ENCODE results near the gene YY2. TPM values are rescaled to one million over a fixed set of nuclear protein-coding genes. Genes with fewer than 3 reads are reported as not detected.

The YY2 gene
- total and polyA plus RNA-seq, 2 of the 8 experiments (the other 6 are each of a cell fraction or from before 2014, with no cell fraction given), result 0.60 to 1.5 TPM

GRCh38 chrX:21806691-21807090, 49.1 kb upstream of the YY2 start (continued):
- TF ChIP-seq CHD2 (IDR thresholded peaks at IDR 0.05; ENCODE audit: low read length) (no peak), SIN3A (conservative IDR thresholded peaks at IDR 0.05 in 1 of 2, IDR thresholded peaks at IDR 0.05 in 1 of 2; ENCODE audit: low read depth in 1 of 2, low read length in 2 of 2) (no peak)
